ENCODE data around the gene ARHGEF19.

ARHGEF19 gene

GRCh38 chr1:16204634-16205333 is 7.7 kb downstream of the ARHGEF19 start:
- TF ChIP-seq POLR2AphosphoS5 (IDR thresholded peaks at IDR 0.05; ENCODE audit: low read depth): no peak
- TF ChIP-seq CTCF (IDR thresholded peaks at IDR 0.05; ENCODE audit: insufficient read depth, low read length): no peak
- TF ChIP-seq SPI1 (IDR thresholded peaks at IDR 0.05; ENCODE audit: borderline replicate concordance, low read depth): no peak
- no peak for TF ChIP-seq GABPA (IDR thresholded peaks at IDR 0.05; ENCODE audit: low read depth)
- no peak for TF ChIP-seq REST (IDR thresholded peaks at IDR 0.05; ENCODE audit: insufficient replicate concordance, low read depth)
- DNase-seq (ENCODE audit: low read depth in 1 of 2, low spot score in 1 of 2): peak in 1 of 2 experiments; percentile 36
- Histone ChIP-seq H3K4me3 (replicated peaks; ENCODE audit: insufficient read depth, low read length) (no peak overlapping the region), H3K27ac (replicated peaks) (no peak overlapping the region), H3K27me3 (ENCODE audit: insufficient read depth, poor library complexity, severe bottlenecking) (no peaks in the 10 kb centered on the region)

GRCh38 chr1:16204216-16204615 is 8.2 kb downstream of the ARHGEF19 start:
- TF ChIP-seq GABPA (IDR thresholded peaks at IDR 0.05; ENCODE audit: low read depth) (no peak), SPI1 (IDR thresholded peaks at IDR 0.05; ENCODE audit: borderline replicate concordance, low read depth) (no peak), REST (IDR thresholded peaks at IDR 0.05; ENCODE audit: insufficient replicate concordance, low read depth) (no peak), POLR2AphosphoS5 (IDR thresholded peaks at IDR 0.05; ENCODE audit: low read depth) (no peak)
- no peak overlapping the region for H3K27ac ChIP-seq (replicated peaks)
- H3K27me3 ChIP-seq (ENCODE audit: insufficient read depth, poor library complexity, severe bottlenecking): no peaks in the 10 kb centered on the region
- H3K4me3 ChIP-seq (replicated peaks; ENCODE audit: insufficient read depth, low read length): no peak overlapping the region
- no peak for DNase-seq (ENCODE audit: low read depth in 1 of 2, low spot score in 1 of 2)

- Histone ChIP-seq H3K27me3 (ENCODE audit: insufficient read depth, poor library complexity, severe bottlenecking) (no peaks in the 10 kb centered on the region), H3K27ac (replicated peaks) (no peak overlapping the region), H3K4me3 (replicated peaks; ENCODE audit: insufficient read depth, low read length) (no peak overlapping the region)
- no peak for DNase-seq (ENCODE audit: low read depth in 1 of 2, low spot score in 1 of 2)
- TF ChIP-seq POLR2AphosphoS5 (IDR thresholded peaks at IDR 0.05; ENCODE audit: low read depth) (no peak), SPI1 (IDR thresholded peaks at IDR 0.05; ENCODE audit: borderline replicate concordance, low read depth) (no peak), GABPA (IDR thresholded peaks at IDR 0.05; ENCODE audit: low read depth) (no peak), CTCF (IDR thresholded peaks at IDR 0.05; ENCODE audit: insufficient read depth, low read length) (no peak), REST (IDR thresholded peaks at IDR 0.05; ENCODE audit: insufficient replicate concordance, low read depth) (no peak)
These were observed 8.9 kb downstream of the ARHGEF19 start for GRCh38 chr1:16203550-16203949.
